H9 (cell line): ENCODE measurements around the gene ANGPTL4. TPM values are rescaled to one million over a fixed set of nuclear protein-coding genes. Genes with fewer than 3 reads are reported as not detected.

Experiments used
- DNase-seq: peaks from one replicate; pipeline ENCODE4 v3.0.0-alpha.2; 2017
- H2AFZ ChIP-seq: one replicate; pipeline ENCODE4 v1.6.1; 2013; ENCODE audit warnings: mild to moderate bottlenecking, low read length, control low read depth, moderate library complexity
- H2AK5ac ChIP-seq: 2 replicates; pipeline ENCODE4 v1.6.1; 2013; ENCODE audit warnings: low read length, control low read depth, mixed read lengths; ENCODE audit not compliant: insufficient read length
- H2BK120ac ChIP-seq: one replicate; pipeline ENCODE4 v1.6.1; 2013; ENCODE audit warnings: low read depth, mild to moderate bottlenecking, low read length, control low read depth, inconsistent platforms; ENCODE audit not compliant: poor library complexity, severe bottlenecking
- H2BK12ac ChIP-seq: 2 replicates; pipeline ENCODE4 v1.6.1; 2013; ENCODE audit warnings: low read length, control low read depth, mixed read lengths, low read depth; ENCODE audit not compliant: insufficient read length
- H2BK15ac ChIP-seq: 2 replicates; pipeline ENCODE4 v1.6.1; 2013; ENCODE audit warnings: low read depth, low read length, control low read depth
- H2BK20ac ChIP-seq: one replicate; pipeline ENCODE4 v1.6.1; 2013; ENCODE audit warnings: low read depth, mild to moderate bottlenecking, low read length, control low read depth, inconsistent platforms; ENCODE audit not compliant: poor library complexity, severe bottlenecking
- H2BK5ac ChIP-seq: 2 replicates; pipeline ENCODE4 v1.6.1; 2013; ENCODE audit warnings: low read length, control low read depth, mixed read lengths; ENCODE audit not compliant: insufficient read length
- H3K14ac ChIP-seq: 2 replicates; pipeline ENCODE4 v1.6.1; 2013; ENCODE audit warnings: low read length, control low read depth; ENCODE audit not compliant: insufficient read depth
- H3K18ac ChIP-seq: 2 replicates; pipeline ENCODE4 v1.6.1; 2013; ENCODE audit warnings: low read depth, mild to moderate bottlenecking, mixed read lengths, low read length, control low read depth; ENCODE audit not compliant: insufficient read length
- H3K23ac ChIP-seq: 2 replicates; pipeline ENCODE4 v1.6.1; 2013; ENCODE audit warnings: low read length, control low read depth, mixed read lengths, low read depth; ENCODE audit not compliant: insufficient read length
- H3K23me2 ChIP-seq: 2 replicates; pipeline ENCODE4 v1.6.1; 2013; ENCODE audit warnings: low read depth, mild to moderate bottlenecking, mixed read lengths, low read length, control low read depth; ENCODE audit not compliant: insufficient read length, poor library complexity, severe bottlenecking
- H3K27ac ChIP-seq: 2 replicates; pipeline ENCODE4 v1.5.1; 2013; ENCODE audit warnings: low read length, control low read depth, mixed read lengths, low read depth; ENCODE audit not compliant: insufficient read length
- H3K27me3 ChIP-seq: 2 replicates; pipeline ENCODE4 v1.6.1; 2013; ENCODE audit warnings: low read length, control low read depth, inconsistent platforms; ENCODE audit not compliant: insufficient read depth
- H3K4ac ChIP-seq: 2 replicates; pipeline ENCODE4 v1.6.1; 2013; ENCODE audit warnings: low read depth, mild to moderate bottlenecking, control low read depth, inconsistent platforms, low read length, moderate library complexity
- H3K4me1 ChIP-seq: 2 replicates; pipeline ENCODE4 v1.6.1; 2013; ENCODE audit warnings: low read length, control low read depth, inconsistent platforms; ENCODE audit not compliant: insufficient read depth
- H3K4me2 ChIP-seq: 2 replicates; pipeline ENCODE4 v1.6.1; 2013; ENCODE audit warnings: low read length, control low read depth, mixed read lengths; ENCODE audit not compliant: insufficient read length, insufficient read depth
- H3K56ac ChIP-seq: 2 replicates; pipeline ENCODE4 v1.6.1; 2013; ENCODE audit warnings: low read depth, mild to moderate bottlenecking, mixed read lengths, low read length, control low read depth; ENCODE audit not compliant: insufficient read length
- H3K79me1 ChIP-seq: 2 replicates; pipeline ENCODE4 v1.6.1; 2013; ENCODE audit warnings: low read depth, mild to moderate bottlenecking, moderate library complexity, low read length, control low read depth, inconsistent platforms; ENCODE audit not compliant: insufficient read depth, poor library complexity, severe bottlenecking
- H3K79me2 ChIP-seq: 2 replicates; pipeline ENCODE4 v1.6.1; 2013; ENCODE audit warnings: low read length, control low read depth, inconsistent platforms; ENCODE audit not compliant: insufficient read depth
- H3K9ac ChIP-seq: 2 replicates; pipeline ENCODE4 v1.6.1; 2013; ENCODE audit warnings: low read length, control low read depth, mixed read lengths; ENCODE audit not compliant: insufficient read length; ENCODE audit errors: extremely low read depth
- H3K9me3 ChIP-seq: one replicate; pipeline ENCODE4 v1.6.1; 2013; ENCODE audit warnings: low read depth, low read length, inconsistent platforms; ENCODE audit not compliant: control insufficient read depth
- H3T11ph ChIP-seq: one replicate; pipeline ENCODE4 v1.6.1; 2013; ENCODE audit warnings: mild to moderate bottlenecking, low read length, control low read depth, inconsistent platforms
- H4K20me1 ChIP-seq: one replicate; pipeline ENCODE4 v1.6.1; 2013; ENCODE audit not compliant: control insufficient read depth, insufficient read length, insufficient read depth
- H4K5ac ChIP-seq: 2 replicates; pipeline ENCODE4 v1.6.1; 2013; ENCODE audit warnings: low read depth, mild to moderate bottlenecking, mixed read lengths, low read length, control low read depth; ENCODE audit not compliant: insufficient read length
- H4K8ac ChIP-seq: replicated peaks from 2 replicates; pipeline ENCODE4 v1.6.1; 2013; ENCODE audit warnings: low read length, control low read depth, mixed read lengths, low read depth; ENCODE audit not compliant: insufficient read length
- H4K91ac ChIP-seq: 2 replicates; pipeline ENCODE4 v1.6.1; 2013; ENCODE audit warnings: low read depth, mild to moderate bottlenecking, moderate library complexity, mixed read lengths, low read length, control low read depth; ENCODE audit not compliant: insufficient read length
- H3K27ac Mint-ChIP-seq, 3 experiments: 2 replicates in 2 of 3; 3 replicates in 1 of 3; pipeline ENCODE4 v1.8.0; 2020 to 2021; ENCODE audit warnings: mixed read lengths in 3 of 3, mild to moderate bottlenecking in 1 of 3, moderate library complexity in 1 of 3
- H3K27me3 Mint-ChIP-seq: 2 replicates; pipeline ENCODE4 v1.8.0; 2021; ENCODE audit warnings: low read depth, mild to moderate bottlenecking, moderate library complexity, mixed read lengths
- H3K36me3 Mint-ChIP-seq, 3 experiments: 2 replicates in 2 of 3; 3 replicates in 1 of 3; pipeline ENCODE4 v1.8.0; 2020 to 2021; ENCODE audit warnings: low read depth in 3 of 3, mixed read lengths in 3 of 3; ENCODE audit not compliant: insufficient read depth in 1 of 3
- H3K4me1 Mint-ChIP-seq, 2 experiments: 2 replicates each; pipeline ENCODE4 v1.8.0; 2020; ENCODE audit warnings: mixed read lengths in 2 of 2
- H3K4me3 Mint-ChIP-seq, 2 experiments: 2 replicates in 1 of 2; 3 replicates in 1 of 2; pipeline ENCODE4 v1.8.0; 2020 to 2021; ENCODE audit warnings: mild to moderate bottlenecking in 2 of 2, mixed read lengths in 2 of 2, moderate library complexity in 1 of 2
- H3K9me3 Mint-ChIP-seq, 2 experiments: 2 replicates in 1 of 2; 3 replicates in 1 of 2; pipeline ENCODE4 v1.8.0; 2020; ENCODE audit warnings: mild to moderate bottlenecking in 2 of 2, mixed read lengths in 2 of 2, moderate library complexity in 1 of 2
- WGBS: extraction: QIAGEN DNeasy Blood & Tissue Kit; methylation state at CpG from one replicate; pipeline ENCODE4 v1.1.7; 2013; ENCODE audit warnings: missing lambda C conversion rate, low lambda C conversion rate, mixed read lengths; ENCODE audit not compliant: insufficient read length; ENCODE audit errors: extremely low coverage; 5-methylcytosine and 5-hydroxymethylcytosine counted together
- total RNA-seq: library from RNA; stranded (reverse); gene quantifications from 2 replicates; pipeline ENCODE4 v1.2.1, GENCODE V29; 2021
- TF ChIP-seq, protein P1 (sequence below): fragments of 200-600 bp; sonication (generic); conservative IDR thresholded peaks from 3 replicates; pipeline ENCODE4 v1.8.0; 2021; ENCODE audit warnings: antibody characterized with exemption, mild to moderate bottlenecking

The ANGPTL4 gene
- total RNA-seq, 1 experiment from 2014 or later: 1.9 TPM

DNA sequence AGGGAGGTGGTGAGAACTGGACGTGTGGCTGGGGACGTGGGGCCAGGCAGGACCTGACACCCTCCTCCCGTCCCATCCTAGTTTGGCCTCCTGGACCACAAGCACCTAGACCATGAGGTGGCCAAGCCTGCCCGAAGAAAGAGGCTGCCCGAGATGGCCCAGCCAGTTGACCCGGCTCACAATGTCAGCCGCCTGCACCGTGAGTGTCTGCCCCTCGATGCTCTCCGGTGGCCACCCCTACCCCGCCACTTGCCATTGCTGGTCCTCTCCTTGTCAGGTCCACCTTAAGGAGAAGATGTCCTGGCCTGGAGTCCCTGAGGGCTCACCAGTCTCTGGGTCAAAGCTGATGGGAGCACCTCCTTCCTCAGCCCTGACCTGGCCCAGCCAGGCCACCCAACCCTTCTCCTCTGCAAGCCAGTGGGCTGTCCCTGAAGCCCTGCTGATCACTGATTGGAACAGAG is 2.2 kb downstream of the ANGPTL4 start:
- H2BK5ac ChIP-seq: no peak overlapping the region
- Mint-ChIP-seq H3K27ac (no peak overlapping the region), H3K4me1 (peaks cover 25 to 28% of the 10 kb centered on the region in 2 experiments), H3K9me3 (no peaks in the 10 kb centered on the region), H3K36me3 (peaks cover 0 to 3% (median 0%) of the 10 kb centered on the region in 3 experiments; a peak in 3 of 7 replicates), H3K4me3 (no peak overlapping the region), H3K27me3 (peaks cover 59% of the 10 kb centered on the region)
- TF ChIP-seq, protein P1, sequence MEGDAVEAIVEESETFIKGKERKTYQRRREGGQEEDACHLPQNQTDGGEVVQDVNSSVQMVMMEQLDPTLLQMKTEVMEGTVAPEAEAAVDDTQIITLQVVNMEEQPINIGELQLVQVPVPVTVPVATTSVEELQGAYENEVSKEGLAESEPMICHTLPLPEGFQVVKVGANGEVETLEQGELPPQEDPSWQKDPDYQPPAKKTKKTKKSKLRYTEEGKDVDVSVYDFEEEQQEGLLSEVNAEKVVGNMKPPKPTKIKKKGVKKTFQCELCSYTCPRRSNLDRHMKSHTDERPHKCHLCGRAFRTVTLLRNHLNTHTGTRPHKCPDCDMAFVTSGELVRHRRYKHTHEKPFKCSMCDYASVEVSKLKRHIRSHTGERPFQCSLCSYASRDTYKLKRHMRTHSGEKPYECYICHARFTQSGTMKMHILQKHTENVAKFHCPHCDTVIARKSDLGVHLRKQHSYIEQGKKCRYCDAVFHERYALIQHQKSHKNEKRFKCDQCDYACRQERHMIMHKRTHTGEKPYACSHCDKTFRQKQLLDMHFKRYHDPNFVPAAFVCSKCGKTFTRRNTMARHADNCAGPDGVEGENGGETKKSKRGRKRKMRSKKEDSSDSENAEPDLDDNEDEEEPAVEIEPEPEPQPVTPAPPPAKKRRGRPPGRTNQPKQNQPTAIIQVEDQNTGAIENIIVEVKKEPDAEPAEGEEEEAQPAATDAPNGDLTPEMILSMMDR: no peak
- no peak for DNase-seq
- H4K91ac ChIP-seq: no peak overlapping the region
- no peak overlapping the region for H3K14ac ChIP-seq
- H3K23me2 ChIP-seq: peaks cover 6% of the 10 kb centered on the region
- no peaks in the 10 kb centered on the region for H3K79me2 ChIP-seq
- H3K9me3 ChIP-seq: no peaks in the 10 kb centered on the region
- H4K20me1 ChIP-seq: no peaks in the 10 kb centered on the region
- no peaks in the 10 kb centered on the region for H3K79me1 ChIP-seq
- no peak overlapping the region for H3K56ac ChIP-seq
- no peak overlapping the region for H3T11ph ChIP-seq
- no peak overlapping the region for H2AK5ac ChIP-seq
- no peak overlapping the region for H4K8ac ChIP-seq
- no peak overlapping the region for H3K23ac ChIP-seq
- no peak overlapping the region for H3K4me2 ChIP-seq
- H3K9ac ChIP-seq: no peak overlapping the region
- H2BK120ac ChIP-seq: no peak overlapping the region
- no peak overlapping the region for H2BK20ac ChIP-seq
- H3K4me1 ChIP-seq: peaks cover 4% of the 10 kb centered on the region; the same call in 1 of the 2 replicates
- no peak overlapping the region for H3K27ac ChIP-seq
- no peak overlapping the region for H2AFZ ChIP-seq
- no peak overlapping the region for H4K5ac ChIP-seq
- H3K27me3 ChIP-seq: no peaks in the 10 kb centered on the region; the same call in 1 of the 2 replicates
- no peak overlapping the region for H3K4ac ChIP-seq
- H3K18ac ChIP-seq: no peak overlapping the region
- WGBS: no CpG with 5 or more reads among the region's 11 CpGs
- H2BK12ac ChIP-seq: no peak overlapping the region
- H2BK15ac ChIP-seq: no peak overlapping the region
